Measurements from ENCODE around the gene ATP6V0B. TPM values are rescaled to one million over a fixed set of nuclear protein-coding genes. Genes with fewer than 3 reads are reported as not detected.
A peak's percentile ranks its signal among the peaks of the same experiment; 100 is the strongest.

ATP6V0B gene
- total and polyA plus RNA-seq, 2 of the 13 experiments (the other 11 are each of a cell fraction or from before 2014, with no cell fraction given), result 157 to 161 TPM

DNA sequence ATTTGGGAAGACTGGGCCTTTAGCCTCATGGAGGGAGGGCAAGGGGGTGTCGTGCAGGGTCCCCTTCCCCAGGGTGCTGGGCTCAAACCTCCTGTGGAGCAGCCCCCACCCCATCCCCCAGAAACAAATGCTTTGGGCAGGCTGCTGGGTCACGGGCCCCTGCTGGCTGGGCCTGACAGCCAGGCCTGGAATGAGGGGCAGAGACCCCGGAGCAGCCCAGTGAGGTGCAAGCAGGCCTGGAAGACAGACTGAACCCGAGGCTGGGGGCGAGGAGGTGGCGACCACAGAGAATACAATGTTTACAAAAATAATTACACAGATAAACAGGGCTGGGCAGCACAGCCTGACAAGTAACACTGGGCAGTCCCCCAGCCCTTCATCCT, 22.0 kb downstream of the ATP6V0B start:
- H3K4me2 ChIP-seq (ENCODE audit: low read depth, low read length), result peak overlapping the region; percentile 20; the same call in 1 of the 2 replicates
- no peaks in the 10 kb centered on the region for H4K20me1 ChIP-seq (ENCODE audit: insufficient read depth, low read length)
- H3K9ac ChIP-seq (ENCODE audit: insufficient read depth, low read depth, low read length), result no peak overlapping the region
- TF ChIP-seq ZNF816 (CRISPR knock-in tag; IDR thresholded peaks at IDR 0.05; ENCODE audit: borderline replicate concordance) (no peak), RXRA (CRISPR knock-in tag; IDR thresholded peaks at IDR 0.05) (no peak), ZNF180 (CRISPR knock-in tag; IDR thresholded peaks at IDR 0.05; ENCODE audit: borderline replicate concordance, low read depth) (no peak), NR2F2 (IDR thresholded peaks at IDR 0.05; ENCODE audit: borderline replicate concordance, low read depth) (no peak), ZNF644 (CRISPR knock-in tag; IDR thresholded peaks at IDR 0.05; ENCODE audit: low read depth) (no peak), AGO2 (optimal IDR thresholded peaks at IDR 0.05; ENCODE audit: low read depth, low read length) (peak; percentile 2), MYNN (CRISPR knock-in tag; IDR thresholded peaks at IDR 0.05; ENCODE audit: low read depth) (no peak), KAT2B (IDR thresholded peaks at IDR 0.05; ENCODE audit: borderline replicate concordance, low read depth, low read length) (no peak), ZNF850 (CRISPR knock-in tag; conservative IDR thresholded peaks at IDR 0.05) (no peak)
- TF ChIP-seq, protein P1, sequence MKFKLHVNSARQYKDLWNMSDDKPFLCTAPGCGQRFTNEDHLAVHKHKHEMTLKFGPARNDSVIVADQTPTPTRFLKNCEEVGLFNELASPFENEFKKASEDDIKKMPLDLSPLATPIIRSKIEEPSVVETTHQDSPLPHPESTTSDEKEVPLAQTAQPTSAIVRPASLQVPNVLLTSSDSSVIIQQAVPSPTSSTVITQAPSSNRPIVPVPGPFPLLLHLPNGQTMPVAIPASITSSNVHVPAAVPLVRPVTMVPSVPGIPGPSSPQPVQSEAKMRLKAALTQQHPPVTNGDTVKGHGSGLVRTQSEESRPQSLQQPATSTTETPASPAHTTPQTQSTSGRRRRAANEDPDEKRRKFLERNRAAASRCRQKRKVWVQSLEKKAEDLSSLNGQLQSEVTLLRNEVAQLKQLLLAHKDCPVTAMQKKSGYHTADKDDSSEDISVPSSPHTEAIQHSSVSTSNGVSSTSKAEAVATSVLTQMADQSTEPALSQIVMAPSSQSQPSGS (CRISPR knock-in tag; IDR thresholded peaks at IDR 0.05), result no peak
- TF ChIP-seq, protein P2, sequence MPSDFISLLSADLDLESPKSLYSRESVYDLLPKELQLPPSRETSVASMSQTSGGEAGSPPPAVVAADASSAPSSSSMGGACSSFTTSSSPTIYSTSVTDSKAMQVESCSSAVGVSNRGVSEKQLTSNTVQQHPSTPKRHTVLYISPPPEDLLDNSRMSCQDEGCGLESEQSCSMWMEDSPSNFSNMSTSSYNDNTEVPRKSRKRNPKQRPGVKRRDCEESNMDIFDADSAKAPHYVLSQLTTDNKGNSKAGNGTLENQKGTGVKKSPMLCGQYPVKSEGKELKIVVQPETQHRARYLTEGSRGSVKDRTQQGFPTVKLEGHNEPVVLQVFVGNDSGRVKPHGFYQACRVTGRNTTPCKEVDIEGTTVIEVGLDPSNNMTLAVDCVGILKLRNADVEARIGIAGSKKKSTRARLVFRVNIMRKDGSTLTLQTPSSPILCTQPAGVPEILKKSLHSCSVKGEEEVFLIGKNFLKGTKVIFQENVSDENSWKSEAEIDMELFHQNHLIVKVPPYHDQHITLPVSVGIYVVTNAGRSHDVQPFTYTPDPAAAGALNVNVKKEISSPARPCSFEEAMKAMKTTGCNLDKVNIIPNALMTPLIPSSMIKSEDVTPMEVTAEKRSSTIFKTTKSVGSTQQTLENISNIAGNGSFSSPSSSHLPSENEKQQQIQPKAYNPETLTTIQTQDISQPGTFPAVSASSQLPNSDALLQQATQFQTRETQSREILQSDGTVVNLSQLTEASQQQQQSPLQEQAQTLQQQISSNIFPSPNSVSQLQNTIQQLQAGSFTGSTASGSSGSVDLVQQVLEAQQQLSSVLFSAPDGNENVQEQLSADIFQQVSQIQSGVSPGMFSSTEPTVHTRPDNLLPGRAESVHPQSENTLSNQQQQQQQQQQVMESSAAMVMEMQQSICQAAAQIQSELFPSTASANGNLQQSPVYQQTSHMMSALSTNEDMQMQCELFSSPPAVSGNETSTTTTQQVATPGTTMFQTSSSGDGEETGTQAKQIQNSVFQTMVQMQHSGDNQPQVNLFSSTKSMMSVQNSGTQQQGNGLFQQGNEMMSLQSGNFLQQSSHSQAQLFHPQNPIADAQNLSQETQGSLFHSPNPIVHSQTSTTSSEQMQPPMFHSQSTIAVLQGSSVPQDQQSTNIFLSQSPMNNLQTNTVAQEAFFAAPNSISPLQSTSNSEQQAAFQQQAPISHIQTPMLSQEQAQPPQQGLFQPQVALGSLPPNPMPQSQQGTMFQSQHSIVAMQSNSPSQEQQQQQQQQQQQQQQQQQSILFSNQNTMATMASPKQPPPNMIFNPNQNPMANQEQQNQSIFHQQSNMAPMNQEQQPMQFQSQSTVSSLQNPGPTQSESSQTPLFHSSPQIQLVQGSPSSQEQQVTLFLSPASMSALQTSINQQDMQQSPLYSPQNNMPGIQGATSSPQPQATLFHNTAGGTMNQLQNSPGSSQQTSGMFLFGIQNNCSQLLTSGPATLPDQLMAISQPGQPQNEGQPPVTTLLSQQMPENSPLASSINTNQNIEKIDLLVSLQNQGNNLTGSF (CRISPR knock-in tag; IDR thresholded peaks at IDR 0.05), result no peak
- TF ChIP-seq, protein P3, sequence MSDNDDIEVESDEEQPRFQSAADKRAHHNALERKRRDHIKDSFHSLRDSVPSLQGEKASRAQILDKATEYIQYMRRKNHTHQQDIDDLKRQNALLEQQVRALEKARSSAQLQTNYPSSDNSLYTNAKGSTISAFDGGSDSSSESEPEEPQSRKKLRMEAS (IDR thresholded peaks at IDR 0.05), result 0 out of 2 replicates have a peak, but pooled peaks have one; percentile 8
- H3K9me3 ChIP-seq (ENCODE audit: low read length), result no peaks in the 10 kb centered on the region
- no peak overlapping the region for H2AFZ ChIP-seq (ENCODE audit: low read length)
- CTCF ChIA-PET (ENCODE audit: low intra/inter-chr PET ratio, low total read pairs), result no interaction called here
- ATAC-seq (no peak), FAIRE-seq (no peak), DNase-seq (ENCODE audit: low spot score) (no peak)
- WGBS (ENCODE audit: low lambda C conversion rate), result 65% methylated on average over 6 of the region's 6 CpGs
- in situ Hi-C loops (cut with HindIII; ENCODE audit: extremely low pct_ligation_motif_present, low pct_unique_long_range_greater_than_20kb), result loop anchor here (5.0 kb wide), 1 partner anchor 36 kb away; the partner anchor contains the start of gene SLC6A9
- peak overlapping the region in 1 of 3 experiments; percentile 6; a peak in 1 of 6 replicates for H3K4me3 ChIP-seq (replicated peaks in 1 of 3; ENCODE audit: insufficient read depth in 1 of 3, low read depth in 2 of 3, low read length in 3 of 3)
- no peak overlapping the region for H3K27ac ChIP-seq (ENCODE audit: extremely low read length, insufficient read depth, low read length)
- H3K27me3 ChIP-seq (ENCODE audit: control insufficient read depth in 1 of 2, insufficient read depth in 2 of 2, low read length in 2 of 2), result no peaks in the 10 kb centered on the region
- POLR2A ChIA-PET, result no interaction called here
- BruUV-seq (replicated peaks), result no TSS peak
- no peaks in the 10 kb centered on the region for H3K79me2 ChIP-seq (ENCODE audit: insufficient read depth, low read length)
- peaks cover 3 to 17% of the 10 kb centered on the region in 2 experiments; a peak in 3 of 5 replicates for H3K36me3 ChIP-seq (replicated peaks in 1 of 2; ENCODE audit: control insufficient read depth in 1 of 2, insufficient read depth in 2 of 2, low read length in 2 of 2)
- intact Hi-C loops (cut with micrococcal nuclease; ENCODE audit: unreplicated experiment), result no loop called here
- peaks cover 44% of the 10 kb centered on the region for H3K4me1 ChIP-seq (ENCODE audit: insufficient read depth, low read length)

All from HepG2 (cell line).